Measurements from ENCODE around the gene CADPS2. TPM values are rescaled to one million over a fixed set of nuclear protein-coding genes. Genes with fewer than 3 reads are reported as not detected.

The CADPS2 gene
- total and polyA plus RNA-seq, 2 donors (not counting 1 experiment from before 2014, with no cell fraction given), result not detected

GRCh38 chr7:122304319-122304975 is 581.8 kb downstream of the CADPS2 start, which contains the start of gene FEZF1:
Gene FEZF1, minus strand, starts transcription at chr7:122304750. Its CDS starts 313 bp downstream, at chr7:122304437.
- Mint-ChIP-seq H3K9me3 (ENCODE audit: insufficient read depth) (no peaks in the 10 kb centered on the region), H3K27me3 (peaks cover 65% of the 10 kb centered on the region), H3K27ac (no peak within 1 kb of the TSS), H3K4me1 (no peaks in the 10 kb centered on the region), H3K4me3 (no peak within 1 kb of the TSS)
- 10% methylated on average over 28 of the region's 35 CpGs for WGBS (ENCODE audit: insufficient coverage)
- Histone ChIP-seq H3K27ac (ENCODE audit: low read length in 2 of 2) (no peak within 1 kb of the TSS), H3K9ac (ENCODE audit: low read length) (no peak within 1 kb of the TSS), H3K4me3 (ENCODE audit: control extremely low read depth in 1 of 5, extremely low read depth in 1 of 5, insufficient read depth in 1 of 5, low read depth in 2 of 5, low read length in 4 of 5) (no peak within 1 kb of the TSS), H2AFZ (ENCODE audit: insufficient read depth, low read depth, low read length, poor library complexity, severe bottlenecking) (no peak within 1 kb of the TSS), H4K20me1 (ENCODE audit: control insufficient read depth, insufficient read depth, low read length, poor library complexity, severe bottlenecking) (no peaks in the 10 kb centered on the region), H3K4me2 (replicated peaks; ENCODE audit: low read depth, low read length, poor library complexity, severe bottlenecking) (no peak within 1 kb of the TSS), H3K36me3 (replicated peaks in 1 of 2; ENCODE audit: control extremely low read depth in 1 of 2, control insufficient read depth in 1 of 2, extremely low read depth in 1 of 2, insufficient read depth in 2 of 2, low read length in 1 of 2) (no peaks in the 10 kb centered on the region), H3K27me3 (replicated peaks in 1 of 4; ENCODE audit: control extremely low read depth in 1 of 4, control insufficient read depth in 3 of 4, insufficient read depth in 4 of 4, low read length in 3 of 4) (peaks cover 0 to 74% (median 50%) of the 10 kb centered on the region in 4 experiments), H3K79me2 (ENCODE audit: control insufficient read depth, insufficient read depth, low read length) (no peaks in the 10 kb centered on the region), H3K9me3 (ENCODE audit: control extremely low read depth in 1 of 3, control insufficient read depth in 2 of 3, insufficient read depth in 1 of 3, low read length in 2 of 3) (peaks cover 0 to 49% (median 0%) of the 10 kb centered on the region in 3 donors), H3K4me1 (ENCODE audit: control insufficient read depth in 2 of 2, insufficient read depth in 2 of 2, low read length in 2 of 2) (no peaks in the 10 kb centered on the region)
- ATAC-seq (ENCODE audit: low read depth) (no peak), DNase-seq (no peak)
- ChIA-PET CTCF (no interaction called here), POLR2A (no interaction called here)
- intact Hi-C loops (cut with micrococcal nuclease), result no loop called here
- no peak for TF ChIP-seq CTCF (IDR thresholded peaks at IDR 0.05)
- no peak for TF ChIP-seq EZH2 (IDR thresholded peaks at IDR 0.05; ENCODE audit: borderline replicate concordance, insufficient read depth, low read depth, low read length, poor library complexity, severe bottlenecking)

DNA sequence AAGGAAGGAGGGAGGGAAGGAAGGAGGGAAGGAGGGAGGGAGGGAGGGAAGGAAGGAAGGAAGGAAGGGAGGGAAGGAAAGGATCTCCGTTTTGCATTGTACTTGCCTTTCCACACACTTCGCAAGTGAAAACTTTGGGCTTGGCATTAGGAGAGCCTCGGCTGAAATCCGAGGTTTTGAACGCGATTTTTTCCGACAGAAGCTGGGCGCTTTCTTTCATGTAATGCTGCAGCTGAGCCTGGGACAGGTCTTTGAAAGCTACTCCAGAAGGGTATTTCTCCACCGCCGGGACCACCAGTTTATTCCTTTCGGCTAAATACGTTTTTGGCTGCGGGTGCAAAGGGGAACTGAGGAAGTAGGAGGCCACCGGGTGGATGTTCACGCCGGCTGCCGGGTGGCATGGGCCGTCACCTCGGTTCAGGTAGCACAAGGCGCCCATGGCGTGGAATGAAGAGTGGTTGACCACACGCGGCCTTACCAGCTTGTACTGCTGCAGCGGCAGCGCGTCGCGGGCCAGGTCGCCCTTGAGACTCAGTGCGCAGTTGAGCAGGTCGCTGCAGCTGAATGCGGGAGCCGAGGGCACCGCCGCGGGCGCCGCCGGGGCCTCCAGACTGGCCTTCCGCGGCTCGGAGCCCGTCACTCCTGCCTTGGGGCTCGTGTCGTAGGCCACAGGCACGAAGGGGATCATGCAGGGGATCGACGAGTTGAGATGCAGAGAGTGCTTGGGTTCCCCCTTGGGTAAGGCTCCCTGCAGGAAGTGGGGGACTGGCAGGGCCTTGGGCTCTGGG is 582.5 kb downstream of the CADPS2 start:
- DNase-seq (no peak), ATAC-seq (ENCODE audit: low read depth) (no peak)
- Mint-ChIP-seq H3K27ac (no peak overlapping the region), H3K27me3 (peaks cover 69% of the 10 kb centered on the region), H3K9me3 (ENCODE audit: insufficient read depth) (no peaks in the 10 kb centered on the region), H3K4me1 (no peaks in the 10 kb centered on the region), H3K4me3 (no peak overlapping the region)
- Histone ChIP-seq H3K27ac (ENCODE audit: low read length in 2 of 2) (no peak overlapping the region), H3K36me3 (replicated peaks in 1 of 2; ENCODE audit: control extremely low read depth in 1 of 2, control insufficient read depth in 1 of 2, extremely low read depth in 1 of 2, insufficient read depth in 2 of 2, low read length in 1 of 2) (no peaks in the 10 kb centered on the region), H3K79me2 (ENCODE audit: control insufficient read depth, insufficient read depth, low read length) (no peaks in the 10 kb centered on the region), H2AFZ (ENCODE audit: insufficient read depth, low read depth, low read length, poor library complexity, severe bottlenecking) (no peak overlapping the region), H3K9me3 (ENCODE audit: control extremely low read depth in 1 of 3, control insufficient read depth in 2 of 3, insufficient read depth in 1 of 3, low read length in 2 of 3) (peaks cover 0 to 50% (median 0%) of the 10 kb centered on the region in 3 donors), H3K4me1 (ENCODE audit: control insufficient read depth in 2 of 2, insufficient read depth in 2 of 2, low read length in 2 of 2) (no peaks in the 10 kb centered on the region), H3K4me2 (replicated peaks; ENCODE audit: low read depth, low read length, poor library complexity, severe bottlenecking) (no peak overlapping the region), H3K27me3 (replicated peaks in 1 of 4; ENCODE audit: control extremely low read depth in 1 of 4, control insufficient read depth in 3 of 4, insufficient read depth in 4 of 4, low read length in 3 of 4) (peaks cover 0 to 72% (median 49%) of the 10 kb centered on the region in 4 experiments), H3K9ac (ENCODE audit: low read length) (no peak overlapping the region), H4K20me1 (ENCODE audit: control insufficient read depth, insufficient read depth, low read length, poor library complexity, severe bottlenecking) (no peaks in the 10 kb centered on the region), H3K4me3 (ENCODE audit: control extremely low read depth in 1 of 5, extremely low read depth in 1 of 5, insufficient read depth in 1 of 5, low read depth in 2 of 5, low read length in 4 of 5) (no peak overlapping the region)
- ChIA-PET POLR2A (no interaction called here), CTCF (no interaction called here)
- TF ChIP-seq CTCF (IDR thresholded peaks at IDR 0.05) (no peak), EZH2 (IDR thresholded peaks at IDR 0.05; ENCODE audit: borderline replicate concordance, insufficient read depth, low read depth, low read length, poor library complexity, severe bottlenecking) (no peak)
- 13% methylated on average over 48 of the region's 48 CpGs for WGBS (ENCODE audit: insufficient coverage)
- intact Hi-C loops (cut with micrococcal nuclease), result no loop called here
